SK-N-SH treated with all-trans-retinoic acid at 6 μM for 48 hours (cell line): ENCODE results near the gene NTM.

ENCODE experiments used
- ATAC-seq: fragments of 200-7000 bp; cut with Tn5 transposase; 3 replicates; pipeline ENCODE4 v1.9.1; 2020; ENCODE audit warnings: mild to moderate bottlenecking, moderate library complexity
- ARNTL ChIP-seq: fragments of 450-650 bp; formaldehyde crosslinking; IDR thresholded peaks from 2 replicates; pipeline ENCODE4 v1.5.0; 2020; ENCODE audit warnings: low read depth, mild to moderate bottlenecking, moderate library complexity, borderline replicate concordance
- CSDC2 ChIP-seq: fragments of 250-450 bp; sonication (Bioruptor Pico); IDR thresholded peaks from 2 replicates; pipeline ENCODE4 v1.5.0; 2020; ENCODE audit warnings: mild to moderate bottlenecking, moderate library complexity
- CSRNP3 ChIP-seq: fragments of 250-450 bp; sonication (Bioruptor Pico); IDR thresholded peaks from 2 replicates; pipeline ENCODE4 v1.5.1; 2021; ENCODE audit warnings: mild to moderate bottlenecking, moderate library complexity
- ESRRG ChIP-seq: fragments of 250-450 bp; sonication (Bioruptor Pico); IDR thresholded peaks from 2 replicates; pipeline ENCODE4 v1.6.1; 2021; ENCODE audit warnings: mild to moderate bottlenecking
- GLIS3 ChIP-seq: fragments of 250-450 bp; sonication (Bioruptor Pico); IDR thresholded peaks from 2 replicates; pipeline ENCODE4 v1.5.0; 2020; ENCODE audit warnings: mild to moderate bottlenecking, moderate library complexity
- ISL1 ChIP-seq: fragments of 250-450 bp; sonication (Bioruptor Pico); IDR thresholded peaks from 2 replicates; pipeline ENCODE4 v2.1.2; 2022; ENCODE audit warnings: mild to moderate bottlenecking, moderate library complexity
- PATZ1 ChIP-seq: fragments of 250-450 bp; sonication (Bioruptor Pico); IDR thresholded peaks from 2 replicates; pipeline ENCODE4 v1.8.0; 2020; ENCODE audit warnings: mild to moderate bottlenecking, moderate library complexity, borderline replicate concordance
- POU6F1 ChIP-seq: fragments of 250-450 bp; sonication (Bioruptor Pico); IDR thresholded peaks from 2 replicates; pipeline ENCODE4 v1.8.0; 2021; ENCODE audit warnings: low read depth, mild to moderate bottlenecking, moderate library complexity, borderline replicate concordance
- PPARA ChIP-seq: fragments of 250-450 bp; sonication (Bioruptor Pico); IDR thresholded peaks from 2 replicates; pipeline ENCODE4 v1.5.0; 2020; ENCODE audit warnings: mild to moderate bottlenecking, borderline replicate concordance
- RARB ChIP-seq: fragments of 250-450 bp; sonication (Bioruptor Pico); IDR thresholded peaks from 2 replicates; pipeline ENCODE4 v1.8.0; 2021; ENCODE audit warnings: mild to moderate bottlenecking, moderate library complexity
- TCF4 ChIP-seq: fragments of 250-450 bp; sonication (Bioruptor Pico); IDR thresholded peaks from 2 replicates; pipeline ENCODE4 v1.8.0; 2021; ENCODE audit warnings: mild to moderate bottlenecking, moderate library complexity, borderline replicate concordance
- TOX ChIP-seq: fragments of 250-450 bp; sonication (Bioruptor Pico); IDR thresholded peaks from 2 replicates; pipeline ENCODE4 v1.8.0; 2021; ENCODE audit warnings: mild to moderate bottlenecking, moderate library complexity, borderline replicate concordance
- ZFP3 ChIP-seq: fragments of 250-450 bp; sonication (Bioruptor Pico); IDR thresholded peaks from 2 replicates; pipeline ENCODE4 v1.5.0; 2020; ENCODE audit warnings: mild to moderate bottlenecking, moderate library complexity
- ZNF565 ChIP-seq: fragments of 450-650 bp; formaldehyde crosslinking; conservative IDR thresholded peaks from 2 replicates; pipeline ENCODE4 v1.5.0; 2020; ENCODE audit warnings: low read depth, mild to moderate bottlenecking, moderate library complexity
- ZNF70 ChIP-seq: fragments of 450-650 bp; formaldehyde crosslinking; IDR thresholded peaks from 2 replicates; pipeline ENCODE4 v1.5.0; 2020; ENCODE audit warnings: mild to moderate bottlenecking, moderate library complexity
- ZNF8 ChIP-seq: fragments of 450-650 bp; formaldehyde crosslinking; IDR thresholded peaks from 2 replicates; pipeline ENCODE4 v1.5.0; 2020; ENCODE audit warnings: mild to moderate bottlenecking, moderate library complexity
- TF ChIP-seq, protein P1 (sequence below): fragments of 250-450 bp; sonication (Bioruptor Pico); IDR thresholded peaks from 2 replicates; pipeline ENCODE4 v1.5.1; 2020; ENCODE audit warnings: low read depth, mild to moderate bottlenecking, moderate library complexity
- TF ChIP-seq, protein P2 (sequence below): fragments of 250-450 bp; sonication (Bioruptor Pico); IDR thresholded peaks from 2 replicates; pipeline ENCODE4 v1.5.0; 2020; ENCODE audit warnings: mild to moderate bottlenecking, moderate library complexity

Gene NTM

GRCh38 chr11:131486937-131487635 is 116.7 kb downstream of the NTM start:
- ATAC-seq: no peak
- TF ChIP-seq ZNF565 (CRISPR knock-in tag) (no peak), ZNF8 (CRISPR knock-in tag) (no peak), POU6F1 (no peak), GLIS3 (CRISPR knock-in tag) (no peak), RARB (no peak), PPARA (CRISPR knock-in tag) (no peak), ESRRG (CRISPR knock-in tag) (no peak), ARNTL (no peak), CSDC2 (CRISPR knock-in tag) (no peak), CSRNP3 (CRISPR knock-in tag) (no peak), TCF4 (CRISPR knock-in tag) (no peak), ZFP3 (no peak), PATZ1 (CRISPR knock-in tag) (no peak), ZNF70 (CRISPR knock-in tag) (no peak)
- TF ChIP-seq, protein P1, sequence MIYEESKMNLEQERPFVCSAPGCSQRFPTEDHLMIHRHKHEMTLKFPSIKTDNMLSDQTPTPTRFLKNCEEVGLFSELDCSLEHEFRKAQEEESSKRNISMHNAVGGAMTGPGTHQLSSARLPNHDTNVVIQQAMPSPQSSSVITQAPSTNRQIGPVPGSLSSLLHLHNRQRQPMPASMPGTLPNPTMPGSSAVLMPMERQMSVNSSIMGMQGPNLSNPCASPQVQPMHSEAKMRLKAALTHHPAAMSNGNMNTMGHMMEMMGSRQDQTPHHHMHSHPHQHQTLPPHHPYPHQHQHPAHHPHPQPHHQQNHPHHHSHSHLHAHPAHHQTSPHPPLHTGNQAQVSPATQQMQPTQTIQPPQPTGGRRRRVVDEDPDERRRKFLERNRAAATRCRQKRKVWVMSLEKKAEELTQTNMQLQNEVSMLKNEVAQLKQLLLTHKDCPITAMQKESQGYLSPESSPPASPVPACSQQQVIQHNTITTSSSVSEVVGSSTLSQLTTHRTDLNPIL (CRISPR knock-in tag): no peak
- TF ChIP-seq, protein P2, sequence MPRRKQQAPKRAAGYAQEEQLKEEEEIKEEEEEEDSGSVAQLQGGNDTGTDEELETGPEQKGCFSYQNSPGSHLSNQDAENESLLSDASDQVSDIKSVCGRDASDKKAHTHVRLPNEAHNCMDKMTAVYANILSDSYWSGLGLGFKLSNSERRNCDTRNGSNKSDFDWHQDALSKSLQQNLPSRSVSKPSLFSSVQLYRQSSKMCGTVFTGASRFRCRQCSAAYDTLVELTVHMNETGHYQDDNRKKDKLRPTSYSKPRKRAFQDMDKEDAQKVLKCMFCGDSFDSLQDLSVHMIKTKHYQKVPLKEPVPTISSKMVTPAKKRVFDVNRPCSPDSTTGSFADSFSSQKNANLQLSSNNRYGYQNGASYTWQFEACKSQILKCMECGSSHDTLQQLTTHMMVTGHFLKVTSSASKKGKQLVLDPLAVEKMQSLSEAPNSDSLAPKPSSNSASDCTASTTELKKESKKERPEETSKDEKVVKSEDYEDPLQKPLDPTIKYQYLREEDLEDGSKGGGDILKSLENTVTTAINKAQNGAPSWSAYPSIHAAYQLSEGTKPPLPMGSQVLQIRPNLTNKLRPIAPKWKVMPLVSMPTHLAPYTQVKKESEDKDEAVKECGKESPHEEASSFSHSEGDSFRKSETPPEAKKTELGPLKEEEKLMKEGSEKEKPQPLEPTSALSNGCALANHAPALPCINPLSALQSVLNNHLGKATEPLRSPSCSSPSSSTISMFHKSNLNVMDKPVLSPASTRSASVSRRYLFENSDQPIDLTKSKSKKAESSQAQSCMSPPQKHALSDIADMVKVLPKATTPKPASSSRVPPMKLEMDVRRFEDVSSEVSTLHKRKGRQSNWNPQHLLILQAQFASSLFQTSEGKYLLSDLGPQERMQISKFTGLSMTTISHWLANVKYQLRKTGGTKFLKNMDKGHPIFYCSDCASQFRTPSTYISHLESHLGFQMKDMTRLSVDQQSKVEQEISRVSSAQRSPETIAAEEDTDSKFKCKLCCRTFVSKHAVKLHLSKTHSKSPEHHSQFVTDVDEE (CRISPR knock-in tag): no peak

DNA sequence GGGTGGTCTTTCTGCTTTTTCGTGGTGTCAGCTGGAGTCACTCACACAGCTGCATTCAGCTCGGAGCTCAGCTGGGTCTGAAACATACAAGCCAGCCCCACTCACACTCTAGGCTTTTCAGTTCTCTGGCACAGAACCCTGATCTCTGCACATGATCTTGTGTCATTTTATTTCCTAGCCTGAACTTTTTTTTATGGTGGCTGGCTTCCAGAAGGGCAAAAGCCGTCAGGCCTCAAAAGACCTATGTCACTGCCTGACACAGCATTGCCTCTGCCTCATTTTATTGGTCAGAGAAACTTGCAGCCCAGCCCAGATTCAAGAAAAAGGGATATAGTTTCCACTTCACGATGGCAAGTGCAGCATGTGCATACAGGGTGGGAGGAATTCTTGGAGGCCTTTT is 117.8 kb downstream of the NTM start:
- TF ChIP-seq CSDC2 (CRISPR knock-in tag) (no peak), CSRNP3 (CRISPR knock-in tag) (no peak), RARB (no peak), ISL1 (CRISPR knock-in tag) (no peak), GLIS3 (CRISPR knock-in tag) (no peak)
- no peak for ATAC-seq

DNA sequence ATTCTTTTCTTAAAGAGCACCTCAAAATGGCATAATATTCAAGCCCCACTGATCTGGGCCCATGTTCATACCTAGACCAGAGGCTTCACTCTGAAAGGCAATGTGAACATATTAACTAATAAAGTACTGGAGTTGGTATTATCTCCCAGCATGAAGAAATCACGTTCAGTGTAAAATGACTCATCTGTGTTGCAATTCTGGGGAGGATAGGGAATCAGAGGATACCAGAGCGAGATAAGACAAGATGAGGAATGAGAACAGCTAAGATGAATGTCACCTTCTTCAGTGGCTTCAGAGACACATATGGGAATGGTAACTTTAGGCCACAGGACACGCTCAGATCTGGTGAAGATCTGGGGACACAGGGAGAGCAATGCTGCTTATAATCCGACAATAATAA is 121.1 kb downstream of the NTM start:
- ATAC-seq: no peak
- TF ChIP-seq CSDC2 (CRISPR knock-in tag): no peak
- TF ChIP-seq TOX (CRISPR knock-in tag): no peak
- no peak for TF ChIP-seq CSRNP3 (CRISPR knock-in tag)
